GM20431 (cell line): Measurements from ENCODE around the gene SCAP.

Experiments used
- in situ Hi-C: fragments of 300-500 bp; cut with MseI, MboI; formaldehyde crosslinking; loops from one replicate; pipeline ENCODE4 v1.15.0; 2020; ENCODE audit warnings: low sequenced_read_pairs; ENCODE audit not compliant: unreplicated experiment

SCAP gene

DNA sequence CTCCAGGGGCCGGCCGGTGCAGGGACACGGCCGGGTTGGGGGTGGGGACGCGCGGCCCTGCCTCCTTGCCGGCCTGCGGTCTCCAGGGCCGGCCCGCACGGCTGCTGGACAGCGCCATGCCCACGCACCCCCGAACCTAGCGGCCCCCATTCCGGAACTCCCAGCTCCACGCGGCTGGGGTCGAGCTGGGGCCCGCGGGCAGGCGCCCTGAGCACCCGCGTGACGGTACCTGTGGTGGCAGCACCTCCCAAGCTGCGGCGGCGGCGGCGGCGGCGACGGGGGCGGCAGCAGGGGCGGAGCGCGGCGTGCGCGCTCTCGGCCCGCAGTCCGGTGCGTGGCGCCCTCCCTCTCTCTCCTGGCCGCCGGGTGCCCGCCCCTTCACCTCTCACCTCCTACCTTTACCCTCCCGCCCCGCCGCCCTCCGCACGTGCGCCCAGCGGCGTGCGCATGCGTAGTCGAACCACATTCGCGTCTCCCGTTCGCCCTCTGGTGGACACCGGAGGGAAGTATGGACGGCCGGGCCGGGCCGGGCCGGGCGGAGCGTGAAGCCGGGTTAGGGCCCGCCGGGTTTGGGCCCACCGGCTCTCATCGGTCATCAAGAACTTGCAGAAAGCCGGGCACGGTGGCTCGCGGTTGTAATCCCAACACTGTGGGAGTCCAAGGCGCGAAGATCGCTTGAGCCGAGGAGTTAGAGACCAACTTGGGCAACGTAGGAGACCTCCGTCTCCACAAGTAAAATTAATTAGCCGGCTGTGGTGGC lies at the start of gene SCAP:
Gene SCAP (minus strand): TSS at position 372 of the 760 bp plus-strand sequence. CDS start 32,948 bp downstream, outside the sequence.
- in situ Hi-C loops: no loop called here

DNA sequence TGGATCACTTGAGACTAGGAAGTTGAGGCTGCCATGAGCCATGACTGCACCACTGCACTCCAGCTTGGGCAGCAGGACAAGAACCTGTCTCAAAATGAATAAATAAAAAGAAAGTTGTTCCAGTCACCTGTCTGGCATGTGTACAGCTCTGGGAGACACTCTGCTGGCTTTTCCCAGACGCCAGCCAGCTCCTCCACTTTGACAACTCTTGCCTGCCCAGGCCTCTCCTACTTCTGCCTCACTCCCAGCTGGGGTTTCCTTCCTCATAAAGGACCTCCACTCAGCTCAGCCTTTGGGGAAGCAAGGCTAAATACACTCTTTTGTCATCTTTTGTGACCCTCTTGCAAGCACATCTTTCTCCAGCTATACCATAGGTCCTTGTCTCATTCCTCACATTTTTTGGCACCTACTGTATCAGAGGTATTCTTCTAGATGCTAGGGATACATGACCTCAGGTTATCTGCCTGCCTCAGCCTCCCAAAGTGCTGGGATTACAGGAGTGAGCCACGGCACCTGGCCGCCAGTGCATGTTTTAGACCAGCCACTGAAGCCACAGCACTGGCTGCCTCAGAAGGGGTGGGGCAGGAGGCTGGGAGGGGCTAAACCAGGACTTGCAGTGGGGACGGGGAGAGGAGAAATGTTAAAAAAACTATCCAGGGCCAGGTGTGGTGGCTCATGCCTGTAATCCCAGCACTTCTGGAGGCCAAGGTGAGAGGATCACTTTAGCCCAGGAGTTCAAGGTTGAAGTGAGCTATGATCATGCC lies 47.8 kb upstream of the SCAP start:
- in situ Hi-C loops: loop anchor here (10.0 to 25.0 kb wide), 2 partner anchors 271 to 639 kb away; no protein-coding TSS in a partner anchor

DNA sequence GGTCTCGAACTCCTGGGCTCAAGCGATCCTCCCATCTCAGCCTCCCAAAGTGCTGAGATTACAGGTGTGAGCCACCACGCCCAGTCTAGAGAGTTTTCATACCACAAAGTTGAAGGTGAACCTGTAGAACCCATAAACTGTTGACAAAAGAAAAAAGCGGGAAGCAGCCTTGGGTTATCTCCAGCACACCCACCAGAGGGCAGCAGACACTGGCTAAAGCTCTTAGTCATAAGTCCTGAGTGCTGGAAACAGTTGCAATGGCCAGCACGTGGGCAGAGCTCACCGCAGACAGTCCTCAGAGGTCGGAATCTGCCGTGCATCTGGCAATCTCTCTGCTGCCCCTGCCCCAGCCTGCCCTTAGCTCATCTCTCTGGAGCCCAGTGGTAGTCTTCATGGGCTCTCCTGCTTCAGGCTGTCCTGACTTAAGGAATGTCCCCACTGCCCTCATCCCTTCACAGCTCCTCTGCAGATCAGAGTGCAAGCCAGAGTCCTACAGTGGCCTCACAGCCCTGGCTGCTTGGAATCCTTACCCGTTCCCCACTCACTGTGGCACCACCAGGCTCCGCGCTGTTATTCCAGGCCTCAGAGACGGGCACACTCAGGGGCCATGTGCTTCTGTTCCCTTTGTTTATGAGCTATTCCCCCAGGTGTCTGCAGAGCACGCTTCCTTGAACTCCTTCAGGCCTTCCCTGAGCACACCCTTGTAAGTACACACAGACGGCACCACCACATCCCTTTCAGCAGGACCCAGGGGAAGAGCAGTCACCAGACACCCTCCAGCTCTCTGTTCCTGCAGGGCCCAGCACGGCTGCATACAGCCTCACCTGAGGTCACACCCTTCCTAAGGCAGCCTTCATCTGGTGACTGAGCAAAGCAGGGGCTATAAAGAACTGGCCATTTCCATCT lies 46.6 kb upstream of the SCAP start:
- in situ Hi-C loops: loop anchor here (10.0 to 25.0 kb wide), 2 partner anchors 272 to 640 kb away; no protein-coding TSS in a partner anchor

DNA sequence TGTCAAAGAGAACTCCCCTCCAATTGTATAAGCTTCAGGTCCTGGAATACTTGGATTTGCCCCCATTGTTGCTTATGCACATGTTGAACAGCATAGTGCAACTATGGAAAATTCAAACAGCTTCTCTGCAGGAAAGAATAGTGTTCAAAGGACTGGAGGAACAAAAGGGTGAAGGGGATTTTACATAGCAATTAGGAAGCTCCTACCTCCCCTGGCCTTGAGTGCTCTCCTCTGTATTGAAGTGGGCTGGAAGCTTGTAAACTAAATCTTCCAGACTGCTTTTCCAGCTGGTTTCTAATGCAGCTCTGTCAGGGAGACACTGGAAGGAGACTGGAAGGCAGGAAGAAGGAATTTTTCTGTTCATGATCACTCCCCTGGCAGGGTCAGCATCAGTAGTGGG lies 45.0 kb upstream of the SCAP start:
- in situ Hi-C loops: loop anchor here (10.0 to 25.0 kb wide), 2 partner anchors 274 to 642 kb away; no protein-coding TSS in a partner anchor

DNA sequence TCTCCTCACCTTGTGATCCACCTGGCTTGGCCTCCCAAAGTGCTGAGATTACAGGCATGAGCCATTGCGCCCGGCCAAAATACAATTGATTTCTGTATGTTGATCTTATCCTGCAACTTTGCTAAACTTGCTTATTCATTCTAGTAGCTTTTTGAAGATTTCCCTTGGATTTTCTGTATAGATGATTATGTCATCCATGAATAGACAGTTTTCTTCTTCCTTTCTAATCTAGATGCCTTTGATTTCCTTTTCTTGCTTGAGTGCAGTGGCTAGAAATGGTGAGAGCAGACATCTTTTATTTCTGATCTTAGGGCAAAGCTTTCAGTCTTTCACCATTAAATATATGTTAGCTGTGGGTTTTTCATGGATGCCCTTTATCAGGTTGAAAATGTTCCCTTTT lies 42.2 kb upstream of the SCAP start:
- in situ Hi-C loops: loop anchor here (25.0 kb wide), 1 partner anchor 644 kb away; no protein-coding TSS in a partner anchor

DNA sequence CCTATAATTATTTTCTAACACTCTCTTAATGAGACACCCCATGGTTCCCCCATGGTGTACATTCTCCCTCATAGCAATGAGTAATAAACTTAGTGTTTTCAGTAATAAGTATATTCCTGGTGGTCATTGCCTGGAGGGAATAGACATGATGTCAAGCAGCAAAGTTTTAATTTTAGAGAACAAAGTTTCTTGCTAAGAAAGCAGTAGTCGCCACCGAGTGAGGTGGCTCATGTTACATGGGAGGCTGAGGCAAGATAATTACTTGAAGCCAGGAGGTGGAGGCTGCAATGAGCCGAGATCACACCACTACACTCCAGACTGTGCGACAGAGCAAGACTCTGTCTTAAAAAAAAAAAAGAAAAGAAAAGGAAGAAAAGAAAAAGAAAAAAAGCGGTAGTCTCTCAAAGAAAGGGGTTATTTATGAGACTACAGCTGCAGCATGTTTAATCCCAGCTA lies 40.2 kb upstream of the SCAP start:
- in situ Hi-C loops: loop anchor here (25.0 kb wide), 1 partner anchor 646 kb away; no protein-coding TSS in a partner anchor

DNA sequence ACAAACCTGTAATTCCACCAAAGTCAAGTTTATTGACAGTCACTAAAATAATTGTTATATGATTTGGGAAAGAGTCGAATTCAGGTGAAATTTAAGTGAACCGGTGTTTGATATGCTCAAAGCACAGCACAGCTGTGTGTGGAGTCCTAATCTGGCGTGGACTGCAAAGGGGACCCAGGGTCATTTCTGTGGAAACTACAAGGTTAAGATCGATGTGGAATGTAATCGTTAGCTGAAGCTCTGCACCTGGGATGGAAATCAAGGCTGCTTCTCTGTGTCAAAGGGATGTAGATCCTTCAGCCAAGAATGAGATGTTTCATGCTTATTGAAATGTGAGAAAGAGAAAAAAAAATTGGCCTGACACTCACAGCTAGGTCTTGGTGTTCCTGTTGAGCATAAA lies 39.4 kb upstream of the SCAP start:
- in situ Hi-C loops: loop anchor here (25.0 kb wide), 1 partner anchor 647 kb away; no protein-coding TSS in a partner anchor

DNA sequence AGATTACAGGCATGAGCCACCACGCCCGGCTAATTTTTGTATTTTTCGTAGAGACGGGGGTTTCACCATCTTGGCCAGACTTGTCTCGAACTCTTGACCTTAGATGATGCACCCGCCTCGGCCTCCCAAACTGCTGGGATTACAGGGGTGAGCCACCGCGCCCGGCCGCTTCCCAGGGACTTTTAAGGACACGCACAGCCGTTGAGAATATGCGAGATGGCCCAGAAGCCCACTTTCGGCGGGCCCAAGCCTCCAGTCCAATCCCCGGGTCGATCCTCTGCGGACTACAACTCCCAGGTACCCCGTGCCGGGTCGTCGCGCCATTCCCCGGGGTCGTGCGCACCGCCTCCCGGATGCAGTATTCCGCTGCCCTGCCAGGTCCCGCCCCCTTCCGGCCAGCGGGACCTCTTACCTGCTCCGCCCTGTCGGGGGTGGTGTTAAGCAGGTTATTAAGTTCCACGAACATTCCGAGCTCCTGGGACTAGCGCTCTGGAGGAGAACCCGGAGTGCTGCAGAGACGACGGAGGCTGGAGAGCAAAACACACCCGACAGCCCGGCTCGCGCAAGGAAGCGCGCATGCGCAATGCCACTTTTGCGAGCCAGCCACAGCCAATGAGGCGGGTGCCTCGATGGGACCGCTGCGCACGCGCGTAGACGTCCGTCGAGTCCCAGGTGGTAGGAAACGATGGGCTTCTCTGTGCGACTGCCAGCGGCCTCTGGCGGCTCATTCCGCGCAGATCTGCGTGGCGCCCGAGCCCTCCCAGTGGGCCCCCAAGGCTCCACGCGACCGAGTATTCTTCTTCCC lies 37.6 kb upstream of the SCAP start, which contains the start of gene ELP6:
Gene ELP6 (minus strand): TSS at position 588 of the 805 bp plus-strand sequence. CDS start 122 bp downstream, at position 466.
- in situ Hi-C loops: loop anchor here (25.0 kb wide), 1 partner anchor 649 kb away; no protein-coding TSS in a partner anchor

DNA sequence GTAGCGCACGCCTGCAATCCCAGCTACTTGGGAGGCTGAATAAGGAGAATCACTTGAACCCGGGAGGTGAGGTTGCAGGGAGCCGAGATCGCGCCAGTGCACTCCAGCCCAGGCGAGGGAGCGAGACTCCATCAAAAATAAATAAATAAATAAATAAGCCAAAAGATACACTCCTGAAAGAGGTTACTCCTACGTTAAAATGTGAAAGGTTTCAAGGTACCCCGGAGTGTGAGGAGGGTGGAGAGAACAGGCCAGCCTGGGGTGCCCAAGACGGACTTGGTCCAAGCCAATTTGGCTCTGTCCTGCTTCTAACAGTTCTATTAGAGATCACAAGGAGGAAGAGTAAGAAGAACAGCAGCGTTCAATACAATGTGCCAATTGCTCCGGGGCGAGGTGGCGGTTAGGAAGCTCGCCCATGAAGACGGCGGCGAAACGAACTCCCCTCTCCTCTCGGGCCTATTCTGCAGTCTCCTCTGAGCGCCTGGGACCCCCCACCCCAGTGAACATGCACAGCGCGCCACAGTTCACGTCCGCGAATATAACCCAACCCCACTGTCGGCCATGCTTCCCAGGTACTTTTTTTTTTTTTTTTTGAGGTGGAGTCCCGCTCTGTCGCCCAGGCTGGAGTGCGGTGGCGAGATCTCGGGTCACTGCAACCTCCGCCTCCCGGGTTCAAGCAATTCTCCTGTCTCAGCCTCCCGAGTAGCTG lies 36.8 kb upstream of the SCAP start:
- in situ Hi-C loops: loop anchor here (25.0 kb wide), 1 partner anchor 650 kb away; no protein-coding TSS in a partner anchor

DNA sequence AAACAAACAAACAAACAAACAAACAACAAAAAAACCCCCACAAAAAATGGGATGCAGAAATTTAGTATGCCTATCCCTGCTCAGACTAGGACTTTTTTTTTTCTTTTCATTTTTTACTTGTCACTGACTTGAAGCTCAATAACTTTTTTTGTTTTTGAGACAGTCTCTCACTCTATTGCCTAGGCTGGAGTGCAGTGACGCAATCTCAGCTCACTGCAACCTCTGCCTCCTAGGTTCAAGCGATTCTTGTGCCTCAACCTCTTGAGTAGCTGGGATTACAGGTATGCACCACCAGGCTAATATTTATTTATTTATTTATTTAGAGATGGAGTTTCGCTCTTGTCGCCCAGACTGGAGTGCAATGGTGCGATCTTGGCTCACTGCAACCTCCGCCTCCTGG lies 29.5 kb upstream of the SCAP start:
- in situ Hi-C loops: loop anchor here (25.0 kb wide), 1 partner anchor 657 kb away; no protein-coding TSS in a partner anchor

DNA sequence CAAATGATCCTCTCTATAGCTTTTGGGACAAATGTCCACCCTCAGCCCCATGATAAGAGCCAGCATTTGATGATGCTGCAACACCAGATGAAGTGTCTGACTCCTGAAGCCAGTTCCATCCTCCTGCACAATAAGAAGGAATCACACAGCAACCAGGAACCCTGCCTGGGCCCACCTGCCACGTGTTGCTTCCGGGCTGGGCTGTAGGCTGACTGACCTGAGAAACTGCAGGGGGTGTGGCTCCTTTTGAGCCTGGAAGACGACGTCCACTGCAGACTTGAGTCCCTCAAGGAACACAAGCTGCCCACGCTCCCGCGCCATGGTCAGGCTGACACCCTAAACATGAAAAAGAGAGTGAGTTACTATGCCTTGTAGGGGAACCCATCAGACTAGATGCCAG lies 28.4 kb upstream of the SCAP start:
- in situ Hi-C loops: loop anchor here (25.0 kb wide), 1 partner anchor 658 kb away; no protein-coding TSS in a partner anchor

DNA sequence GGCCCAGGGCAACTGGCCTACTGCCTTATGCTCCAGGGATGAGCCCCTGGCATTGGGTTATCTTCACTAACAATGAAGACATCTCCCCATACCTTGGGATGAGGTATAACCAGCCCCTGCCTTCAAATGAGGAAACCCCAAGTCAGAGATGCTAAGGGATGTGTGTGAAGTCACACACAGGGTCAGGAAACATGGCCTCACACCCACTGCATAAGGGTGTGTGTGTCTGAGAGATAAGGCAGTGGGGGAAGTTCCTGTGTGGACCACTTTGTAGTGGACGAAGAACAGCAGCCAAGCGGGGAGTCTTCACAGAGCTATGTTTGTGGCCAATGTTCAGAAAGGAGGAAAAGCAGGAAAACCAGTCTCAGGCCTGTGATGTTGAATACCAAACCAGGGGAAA lies 27.3 kb upstream of the SCAP start:
- in situ Hi-C loops: loop anchor here (25.0 kb wide), 1 partner anchor 659 kb away; no protein-coding TSS in a partner anchor

DNA sequence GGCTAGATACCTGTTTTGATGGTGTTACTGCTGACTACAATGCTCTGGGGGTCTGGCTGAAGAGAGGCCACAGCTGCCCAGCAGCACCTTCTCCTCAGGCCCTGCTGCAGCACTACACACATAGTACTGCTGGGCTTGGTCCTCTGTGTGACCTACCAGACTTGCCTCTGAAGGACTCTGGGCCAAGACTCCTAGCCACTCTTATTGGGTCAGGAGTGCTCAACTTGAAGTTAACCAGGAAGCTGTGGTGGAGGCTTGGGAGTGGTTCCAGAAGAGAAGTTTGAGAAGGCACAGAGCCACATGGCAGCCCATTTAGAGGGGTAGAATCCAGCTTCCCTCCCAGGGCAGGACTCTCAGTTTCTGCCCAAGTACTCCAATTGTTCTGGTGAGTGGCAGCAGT lies 21.2 kb upstream of the SCAP start:
- in situ Hi-C loops: no loop called here

DNA sequence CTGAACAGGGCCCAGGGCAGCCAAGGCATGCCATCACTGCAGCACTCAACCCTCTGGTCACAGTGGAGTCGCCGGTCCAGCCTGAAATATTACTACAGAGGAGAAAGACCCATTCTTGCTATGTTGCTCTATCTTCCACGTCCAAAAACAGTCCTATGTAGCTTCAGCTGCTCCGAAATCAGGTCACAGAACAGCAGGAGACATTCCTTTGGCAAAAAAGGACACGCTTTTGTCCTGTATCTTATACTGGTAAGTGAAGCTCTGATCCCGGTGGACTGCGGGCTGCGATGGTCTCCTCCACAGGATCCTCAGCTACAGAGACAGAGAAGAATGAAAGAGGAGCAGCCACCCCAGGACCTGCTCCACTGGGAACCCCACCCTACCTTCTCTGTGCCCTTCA lies 20.1 kb upstream of the SCAP start:
- in situ Hi-C loops: no loop called here

DNA sequence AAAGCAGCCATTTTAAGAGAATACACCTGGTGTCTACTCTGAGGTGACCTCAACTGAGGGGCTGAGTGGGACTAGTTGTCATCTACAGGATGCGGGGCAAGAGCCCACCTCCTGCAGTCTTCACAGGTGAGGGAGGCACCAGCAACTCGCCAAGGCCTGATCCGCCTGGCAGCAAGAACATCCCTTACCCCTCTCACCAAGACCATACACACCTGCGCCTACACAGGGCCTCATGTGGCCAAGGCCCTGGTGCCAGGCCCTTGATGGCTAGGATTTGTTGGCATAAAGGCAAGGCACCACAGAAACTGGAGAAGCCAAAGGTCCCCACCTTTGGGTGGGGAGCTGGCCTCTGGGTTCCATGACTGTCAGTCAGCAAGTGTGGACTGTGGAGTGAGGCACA lies 19.4 kb upstream of the SCAP start:
- in situ Hi-C loops: no loop called here

DNA sequence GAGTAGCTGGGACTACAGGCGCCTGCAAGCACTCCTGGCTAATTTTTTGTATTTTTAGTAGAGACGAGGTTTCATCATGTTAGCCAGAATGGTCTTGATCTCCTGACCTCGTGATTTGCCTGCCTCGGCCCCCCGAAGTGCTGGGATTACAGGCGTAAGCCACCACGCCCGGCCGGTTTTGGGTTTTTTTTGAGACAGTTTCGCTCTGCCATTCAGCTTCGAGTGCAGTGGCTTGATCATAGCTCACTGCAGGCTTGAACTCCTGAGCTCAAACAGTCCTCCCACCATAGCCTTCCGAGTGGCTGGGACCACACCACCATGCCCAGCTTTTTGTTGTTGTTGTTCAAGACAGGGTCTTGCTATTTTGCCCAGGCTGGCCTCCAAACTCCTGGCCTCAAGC lies 16.0 kb upstream of the SCAP start:
- in situ Hi-C loops: no loop called here

DNA sequence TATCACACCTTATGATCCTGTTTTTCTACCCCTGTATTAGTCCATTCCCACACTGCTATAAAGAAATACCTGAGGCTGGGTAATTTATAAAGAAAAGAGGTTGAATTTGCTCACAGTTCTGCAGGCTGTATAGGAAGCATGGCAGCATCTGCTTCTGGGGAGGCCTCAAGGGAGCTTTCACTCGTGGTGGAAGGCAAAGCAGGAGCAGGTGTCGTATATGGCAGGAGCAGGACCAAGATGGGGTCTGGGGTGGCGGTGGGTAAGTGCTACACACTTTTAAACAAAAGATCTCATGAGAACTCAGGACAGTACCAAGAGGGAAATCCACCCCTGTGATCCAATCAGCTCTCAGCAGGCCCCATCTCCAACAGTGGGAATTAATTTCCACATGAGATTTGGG lies 15.4 kb upstream of the SCAP start:
- in situ Hi-C loops: no loop called here

DNA sequence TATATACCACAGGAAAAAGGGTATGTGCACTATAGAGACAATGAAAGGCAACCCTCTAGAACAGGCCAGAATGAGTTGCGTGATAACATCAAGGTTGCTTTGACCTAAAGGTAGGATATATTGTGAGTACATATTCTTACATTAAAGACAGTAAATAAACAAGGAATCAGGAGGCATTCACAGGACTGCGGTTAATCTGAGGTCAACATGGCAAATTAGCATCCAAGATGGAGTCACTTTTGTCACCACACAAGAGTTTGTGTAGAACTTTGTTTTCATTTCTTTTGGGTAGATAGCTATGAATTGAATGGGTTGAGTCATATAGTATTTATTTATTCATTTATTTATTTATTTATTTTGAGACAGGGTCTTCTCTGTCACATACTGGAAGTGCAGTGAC lies 11.5 kb upstream of the SCAP start:
- in situ Hi-C loops: no loop called here
